Lower lobe of right lung (tissue), 2 donors: ENCODE measurements around the gene STK39. TPM values are rescaled to one million over a fixed set of nuclear protein-coding genes. Genes with fewer than 3 reads are reported as not detected.
A peak's percentile ranks its signal among the peaks of the same experiment; 100 is the strongest.

ENCODE experiments used
- ATAC-seq, 2 donors: fragments of 200-7000 bp; cut with Tn5 transposase; one replicate each; pipeline ENCODE4 v1.9.1; 2020 to 2022; ENCODE audit warnings: mild to moderate bottlenecking in 2 of 2, moderate library complexity in 2 of 2
- DNase-seq: peaks from one replicate; pipeline ENCODE4 v3.0.0-alpha.2; 2020
- H3K27ac ChIP-seq: fragments of 200-600 bp; one replicate; pipeline ENCODE4 v1.8.0; 2022
- H3K27me3 ChIP-seq: fragments of 200-600 bp; one replicate; pipeline ENCODE4 v1.8.0; 2022; ENCODE audit warnings: low read depth
- H3K36me3 ChIP-seq: fragments of 200-600 bp; one replicate; pipeline ENCODE4 v1.8.0; 2022; ENCODE audit warnings: mild to moderate bottlenecking
- H3K4me1 ChIP-seq: fragments of 200-600 bp; one replicate; pipeline ENCODE4 v1.8.0; 2022
- H3K4me3 ChIP-seq: fragments of 200-600 bp; one replicate; pipeline ENCODE4 v1.8.0; 2022; ENCODE audit warnings: mild to moderate bottlenecking
- H3K9me3 ChIP-seq: fragments of 200-600 bp; one replicate; pipeline ENCODE4 v1.8.0; 2022
- intact Hi-C: fragments of 100-400 bp; cut with DNase I; formaldehyde crosslinking; loops from one replicate; pipeline ENCODE4 v1.11.0; 2022
- total RNA-seq: library from RNA; stranded (reverse); fragmentation: NEBNext Ultra II Directional; extraction: Animal tissue kit (Norgen Biotek cat#: 25700); gene quantifications from one replicate; pipeline ENCODE4 v1.2.1, GENCODE V29; 2021
- TF ChIP-seq, protein P1 (sequence below): fragments of 200-600 bp; IDR thresholded peaks from one replicate; pipeline ENCODE4 v1.8.0; 2022; ENCODE audit warnings: antibody characterized with exemption, mild to moderate bottlenecking
- donor health status: DM: no; HTN: yes; CAD: no; lungs with severe emphysema.

The STK39 gene
- total RNA-seq, 1 donor from 2014 or later = 12.6 TPM

DNA sequence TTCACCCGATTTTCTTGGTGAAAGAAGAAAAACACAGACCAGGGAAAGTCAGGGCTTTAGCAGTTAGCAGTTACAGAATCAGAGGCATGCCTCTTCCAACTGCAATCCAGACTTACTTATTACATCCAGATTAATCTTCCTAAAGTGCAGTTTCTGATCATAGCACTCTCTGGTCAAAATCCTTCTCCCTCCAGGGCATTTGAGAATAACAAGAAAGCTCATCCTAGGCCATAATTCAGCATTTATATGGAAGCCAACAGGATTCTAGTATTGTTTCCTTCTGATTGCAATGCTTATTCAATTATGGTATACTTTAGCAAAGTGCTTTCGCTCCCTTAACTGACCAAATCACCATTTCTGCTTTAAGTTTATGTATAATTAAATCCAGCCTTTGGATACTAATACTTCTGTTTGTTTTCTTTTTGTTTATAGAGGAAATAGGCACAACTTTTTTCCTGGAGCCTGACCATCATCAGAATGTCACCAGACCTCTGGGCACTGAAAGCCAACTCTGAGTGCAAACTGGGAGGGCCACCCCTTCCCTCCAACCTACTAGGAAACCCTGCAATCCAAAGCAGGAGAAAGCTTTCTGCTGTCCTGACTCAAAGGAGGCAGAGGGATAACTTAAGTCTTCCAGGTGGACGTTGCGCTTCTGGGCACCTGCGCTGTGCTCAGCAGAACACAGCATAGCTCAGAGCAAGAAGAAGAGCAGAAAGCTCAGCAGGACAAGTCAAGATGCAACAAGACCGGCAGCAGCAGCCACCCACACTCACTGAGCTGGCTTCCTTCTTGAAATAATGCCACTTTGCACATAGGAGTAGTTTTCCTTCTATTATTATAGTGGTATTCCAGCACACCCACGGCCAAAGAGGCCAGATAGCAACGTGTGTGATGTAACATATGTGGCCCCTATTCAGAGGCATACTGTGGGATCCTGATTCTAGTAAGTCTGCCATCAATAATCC is 99.3 kb downstream of the STK39 start:
- TF ChIP-seq, protein P1, sequence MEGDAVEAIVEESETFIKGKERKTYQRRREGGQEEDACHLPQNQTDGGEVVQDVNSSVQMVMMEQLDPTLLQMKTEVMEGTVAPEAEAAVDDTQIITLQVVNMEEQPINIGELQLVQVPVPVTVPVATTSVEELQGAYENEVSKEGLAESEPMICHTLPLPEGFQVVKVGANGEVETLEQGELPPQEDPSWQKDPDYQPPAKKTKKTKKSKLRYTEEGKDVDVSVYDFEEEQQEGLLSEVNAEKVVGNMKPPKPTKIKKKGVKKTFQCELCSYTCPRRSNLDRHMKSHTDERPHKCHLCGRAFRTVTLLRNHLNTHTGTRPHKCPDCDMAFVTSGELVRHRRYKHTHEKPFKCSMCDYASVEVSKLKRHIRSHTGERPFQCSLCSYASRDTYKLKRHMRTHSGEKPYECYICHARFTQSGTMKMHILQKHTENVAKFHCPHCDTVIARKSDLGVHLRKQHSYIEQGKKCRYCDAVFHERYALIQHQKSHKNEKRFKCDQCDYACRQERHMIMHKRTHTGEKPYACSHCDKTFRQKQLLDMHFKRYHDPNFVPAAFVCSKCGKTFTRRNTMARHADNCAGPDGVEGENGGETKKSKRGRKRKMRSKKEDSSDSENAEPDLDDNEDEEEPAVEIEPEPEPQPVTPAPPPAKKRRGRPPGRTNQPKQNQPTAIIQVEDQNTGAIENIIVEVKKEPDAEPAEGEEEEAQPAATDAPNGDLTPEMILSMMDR = no peak
- ATAC-seq (no peak), DNase-seq (no peak)
- H3K36me3 ChIP-seq = no peaks in the 10 kb centered on the region
- peaks cover 16% of the 10 kb centered on the region for H3K4me1 ChIP-seq
- H3K27ac ChIP-seq = no peak overlapping the region
- intact Hi-C loops = no loop called here
- no peaks in the 10 kb centered on the region for H3K27me3 ChIP-seq
- H3K4me3 ChIP-seq = no peak overlapping the region
- no peaks in the 10 kb centered on the region for H3K9me3 ChIP-seq

DNA sequence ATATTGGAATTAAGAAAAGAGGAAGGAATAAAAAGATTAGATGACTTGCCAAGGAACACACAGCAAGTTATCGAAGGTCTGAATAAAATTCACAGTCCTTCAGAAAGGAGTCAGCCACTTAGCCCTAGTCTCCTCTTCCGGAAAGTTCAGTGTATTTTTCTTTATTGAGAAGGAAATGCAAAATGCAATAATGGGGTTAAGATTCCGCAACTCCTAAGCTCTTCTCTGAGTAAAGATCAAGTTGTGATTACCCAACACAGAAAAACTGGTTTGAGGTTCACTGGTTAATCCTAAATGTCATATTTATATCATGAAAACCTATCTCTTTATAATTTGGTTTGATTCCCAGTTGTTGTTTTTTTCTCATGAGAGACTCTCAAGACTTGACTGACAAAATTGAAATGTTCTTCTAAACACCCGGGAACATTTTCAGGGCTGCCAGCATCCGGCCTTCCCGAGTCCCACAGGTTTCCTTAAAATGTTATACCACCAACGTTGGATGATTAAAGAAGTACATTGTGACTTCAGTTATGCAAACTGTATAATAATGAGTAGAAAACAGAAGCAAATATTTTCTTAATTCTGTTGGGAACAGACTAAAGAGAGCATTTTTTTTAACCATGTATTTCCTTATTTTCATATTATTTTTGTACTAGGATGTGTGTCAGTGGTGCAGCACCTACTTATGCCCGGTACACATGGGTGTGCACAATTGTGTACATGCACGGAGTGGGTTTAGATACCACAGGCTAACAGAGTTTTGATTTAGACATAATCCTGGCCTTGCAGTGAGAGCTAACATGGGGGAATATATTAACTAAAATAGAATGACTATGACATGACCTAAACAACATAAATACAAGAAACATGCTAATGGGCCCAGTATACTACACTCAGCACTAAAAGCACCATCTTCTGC is 100.2 kb downstream of the STK39 start:
- TF ChIP-seq, protein P1 = no peak
- H3K4me1 ChIP-seq = peaks cover 16% of the 10 kb centered on the region
- H3K27me3 ChIP-seq = no peaks in the 10 kb centered on the region
- no peak for DNase-seq
- H3K36me3 ChIP-seq = no peaks in the 10 kb centered on the region
- no peak overlapping the region for H3K4me3 ChIP-seq
- H3K27ac ChIP-seq = no peak overlapping the region
- no peaks in the 10 kb centered on the region for H3K9me3 ChIP-seq
- intact Hi-C loops = no loop called here
- ATAC-seq = peak in 1 of 2 donors; percentile 71

DNA sequence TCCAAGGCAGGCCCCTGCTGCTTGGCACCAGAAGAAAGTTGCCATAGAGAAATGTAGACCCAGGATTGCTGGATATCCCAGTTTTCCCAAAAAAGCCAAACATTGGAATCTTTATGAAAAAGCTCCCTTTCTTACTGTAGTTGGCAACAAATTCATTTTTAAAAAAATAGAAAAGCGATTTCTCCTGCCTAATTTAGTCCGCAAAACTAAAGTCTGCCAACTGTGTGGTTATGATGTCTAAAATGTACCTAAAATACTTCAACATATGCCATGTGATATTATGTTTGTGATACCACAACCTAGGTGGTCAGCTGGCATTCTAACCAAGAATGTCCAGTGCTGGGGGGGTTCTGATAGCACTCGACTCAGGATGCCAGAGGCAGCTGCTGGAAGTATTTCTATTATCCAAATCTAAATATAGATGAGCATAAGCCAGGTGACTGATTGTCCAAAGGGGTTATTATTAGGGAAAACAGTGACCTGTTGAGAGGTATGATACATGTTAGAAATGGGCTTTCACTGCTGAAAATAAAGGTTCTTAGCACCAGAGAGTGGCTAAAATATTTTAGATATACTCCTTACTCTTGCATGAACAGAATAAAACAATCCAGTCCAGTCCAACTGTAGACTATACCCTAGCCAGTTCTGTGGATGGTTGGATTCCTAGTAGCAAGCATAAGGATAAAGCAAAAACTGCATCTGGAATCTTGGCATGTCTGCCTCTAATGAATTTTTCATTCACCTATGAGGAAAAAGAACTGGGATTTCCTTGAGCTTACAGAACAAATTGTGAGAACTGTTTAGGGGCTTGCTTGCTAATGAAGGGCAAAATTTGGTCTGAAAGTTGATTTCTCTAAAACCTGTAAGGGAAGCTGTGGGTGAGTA is 101.7 kb downstream of the STK39 start:
- no peak for DNase-seq
- no peak overlapping the region for H3K27ac ChIP-seq
- intact Hi-C loops = no loop called here

DNA sequence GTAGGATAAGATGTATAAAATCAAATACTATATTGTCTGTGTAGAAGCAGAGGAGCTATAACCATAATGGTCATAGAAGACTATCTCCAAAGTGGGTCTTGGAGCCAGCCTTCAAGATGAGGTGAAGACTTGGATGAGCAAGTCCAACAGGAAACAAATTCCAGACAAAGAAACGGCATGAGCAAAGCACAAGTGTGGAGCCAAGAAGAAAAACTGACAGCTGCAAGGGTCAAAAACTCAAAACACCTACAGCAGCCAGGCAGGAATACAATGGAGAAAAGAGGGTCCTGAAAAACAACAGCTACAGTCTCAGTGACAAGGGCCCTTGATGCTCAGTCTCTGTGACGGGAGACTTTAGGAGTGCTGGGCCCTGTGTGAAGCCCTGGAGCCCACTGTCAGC is 102.4 kb downstream of the STK39 start:
- TF ChIP-seq, protein P1 = no peak
- Histone ChIP-seq H3K36me3 (no peaks in the 10 kb centered on the region), H3K4me3 (no peak overlapping the region), H3K9me3 (no peaks in the 10 kb centered on the region), H3K27me3 (no peaks in the 10 kb centered on the region), H3K4me1 (peaks cover 16% of the 10 kb centered on the region), H3K27ac (no peak overlapping the region)
- DNase-seq (no peak), ATAC-seq (no peak)
- intact Hi-C loops = no loop called here

More for the DNA sequence above, 101.7 kb downstream of the STK39 start:
- ATAC-seq = no peak
- Histone ChIP-seq H3K9me3 (no peaks in the 10 kb centered on the region), H3K4me1 (peaks cover 16% of the 10 kb centered on the region), H3K27me3 (no peaks in the 10 kb centered on the region), H3K36me3 (no peaks in the 10 kb centered on the region), H3K4me3 (no peak overlapping the region)
- TF ChIP-seq, protein P1 = no peak

DNA sequence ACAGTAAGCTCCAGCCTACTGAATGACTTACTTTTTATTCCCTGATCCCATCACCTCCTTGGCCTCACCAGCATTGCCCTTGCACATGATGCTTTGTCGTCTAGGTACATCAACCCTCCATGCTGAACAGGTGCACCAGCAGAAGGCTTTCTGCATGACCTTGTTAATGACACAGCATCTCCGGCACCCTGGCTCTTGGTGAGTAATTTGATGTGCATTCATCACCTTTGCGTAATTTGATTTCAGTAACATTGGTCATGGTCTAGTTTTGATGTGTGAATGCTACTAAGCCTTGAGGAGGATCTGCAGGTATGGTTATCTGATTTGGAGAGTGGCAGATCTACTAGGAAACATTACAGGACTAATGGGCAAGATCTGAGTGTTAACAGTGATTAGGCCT is 103.6 kb downstream of the STK39 start:
- no peak overlapping the region for H3K4me3 ChIP-seq
- H3K27me3 ChIP-seq = no peaks in the 10 kb centered on the region
- DNase-seq (no peak), ATAC-seq (no peak)
- intact Hi-C loops = no loop called here
- TF ChIP-seq, protein P1 = no peak
- H3K4me1 ChIP-seq = peaks cover 8% of the 10 kb centered on the region
- H3K36me3 ChIP-seq = no peaks in the 10 kb centered on the region
- no peak overlapping the region for H3K27ac ChIP-seq
- no peaks in the 10 kb centered on the region for H3K9me3 ChIP-seq
